ENCODE data around the gene PERP. TPM values are rescaled to one million over a fixed set of nuclear protein-coding genes. Genes with fewer than 3 reads are reported as not detected.

Gene PERP
- total RNA-seq, 1 experiment from 2014 or later = 85.9 TPM

DNA sequence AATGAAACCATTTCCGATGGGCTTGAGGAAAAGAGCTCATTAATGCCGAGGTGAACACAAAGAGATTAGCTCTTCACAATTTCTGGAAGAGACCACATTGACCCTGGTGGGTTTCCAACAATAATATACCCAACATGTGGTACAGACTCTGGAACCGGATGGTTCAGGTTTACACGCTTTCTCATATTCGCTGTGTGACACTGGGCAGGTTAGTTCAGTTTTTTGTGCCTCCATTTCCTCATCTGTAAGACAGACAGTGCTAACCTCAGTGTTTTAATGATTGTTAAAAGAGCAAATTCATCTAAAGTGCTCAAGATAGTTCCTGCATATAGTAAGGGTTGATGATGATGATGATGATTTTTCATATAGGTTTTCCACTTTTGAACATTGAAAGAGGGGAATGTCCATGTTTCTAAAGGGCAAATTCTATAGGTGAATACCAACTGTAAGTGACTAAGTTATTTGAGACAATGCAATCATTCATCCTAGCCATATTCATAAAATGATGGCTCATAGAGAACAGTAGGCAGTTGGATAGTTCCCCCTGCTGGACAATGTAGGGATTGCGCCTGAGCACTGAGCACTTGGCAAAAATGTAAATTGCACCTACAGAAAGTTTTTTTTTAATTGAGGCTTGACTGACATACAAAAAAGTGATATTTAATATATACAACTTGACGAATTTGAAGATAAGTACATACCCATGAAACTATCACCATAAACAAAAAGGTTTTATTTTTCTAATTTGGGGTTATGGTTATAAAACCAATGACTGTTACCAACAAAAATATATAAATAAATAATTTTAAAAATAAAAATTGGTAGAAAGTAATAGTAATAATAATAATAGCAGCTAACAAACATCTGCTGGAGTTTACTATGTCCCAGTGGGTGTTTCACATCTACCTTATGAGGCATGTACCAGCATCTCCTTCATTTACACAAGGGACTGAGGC, 2.1 kb upstream of the PERP start:
- H3K36me3 ChIP-seq (ENCODE audit: control insufficient read depth in 1 of 2, insufficient read depth in 2 of 2, low read length in 2 of 2) = peaks cover 0 to 3% of the 10 kb centered on the region in 2 experiments; a peak in 1 of 4 replicates
- no peak overlapping the region for H3K4me3 ChIP-seq (replicated peaks in 1 of 2; ENCODE audit: low read depth in 1 of 2, low read length in 2 of 2)
- peaks cover 13 to 33% of the 10 kb centered on the region in 2 experiments for H3K4me1 ChIP-seq (ENCODE audit: control insufficient read depth in 1 of 2, insufficient read depth in 2 of 2, low read length in 2 of 2)
- no peak overlapping the region for H3K27ac ChIP-seq (ENCODE audit: low read depth, low read length)
- peak; percentile 78 for DNase-seq (ENCODE audit: low read depth, low spot score)
- H3K9ac ChIP-seq (ENCODE audit: low read length) = peak overlapping the region; percentile 19; the same call in 1 of the 2 replicates
- CTCF ChIA-PET = interaction anchor here (0.7 to 2.8 kb wide), 5 partner anchors 8 to 165 kb away, joined by 3 to 102 read pairs (median 4); no protein-coding TSS in a partner anchor
- RAD21 ChIA-PET (ENCODE audit: low non-redundant PET in 1 of 2, low total read pairs in 2 of 2, uncharacterized antibody in 2 of 2, unreplicated experiment in 2 of 2) = interaction anchor here (0.6 to 1.8 kb wide), 6 partner anchors 102 to 108 kb away, joined by 4 to 13 read pairs (median 6); no protein-coding TSS in a partner anchor
- peak overlapping the region; percentile 89 for H2AFZ ChIP-seq (ENCODE audit: low read depth, low read length, poor library complexity, severe bottlenecking)
- ATAC-seq = peak; percentile 11; the same call in 1 of the 2 replicates
- H3K79me2 ChIP-seq (ENCODE audit: insufficient read depth, low read length) = peaks cover 26% of the 10 kb centered on the region
- no peaks in the 10 kb centered on the region for H3K9me3 ChIP-seq (ENCODE audit: control insufficient read depth in 1 of 2, insufficient read depth in 1 of 2, low read depth in 1 of 2, low read length in 2 of 2)
- H3K9me2 ChIP-seq (ENCODE audit: insufficient read depth) = no peaks in the 10 kb centered on the region
- no peaks in the 10 kb centered on the region for H4K20me1 ChIP-seq (ENCODE audit: insufficient read depth)
- peak overlapping the region; percentile 96 for H3K4me2 ChIP-seq (ENCODE audit: low read length)
- POLR2A ChIA-PET = interaction anchor here (0.7 to 1.6 kb wide), 4 partner anchors 102 to 108 kb away, joined by 4 to 13 read pairs (median 8); no protein-coding TSS in a partner anchor
- no TSS peak for BruUV-seq (replicated peaks)
- intact Hi-C loops (cut with micrococcal nuclease) = loop anchor here (1.0 to 5.0 kb wide), 5 partner anchors 102 to 837 kb away; partner anchors contain the start of gene TNFAIP3
- H3K27me3 ChIP-seq (ENCODE audit: insufficient read depth, low read length) = no peaks in the 10 kb centered on the region
- TF ChIP-seq RAD21 (IDR thresholded peaks at IDR 0.05; ENCODE audit: low read depth) (peak; percentile 98), TCF7L2 (IDR thresholded peaks at IDR 0.05; ENCODE audit: borderline replicate concordance, extremely low read depth, insufficient read depth, insufficient read length) (no peak), SP1 (IDR thresholded peaks at IDR 0.05; ENCODE audit: low read depth) (no peak), FOSL1 (IDR thresholded peaks at IDR 0.05; ENCODE audit: low read depth) (no peak), ZFX (IDR thresholded peaks at IDR 0.05) (no peak), POLR2AphosphoS5 (IDR thresholded peaks at IDR 0.05; ENCODE audit: low read depth, low read length) (no peak), ZNF274 (IDR thresholded peaks at IDR 0.05; ENCODE audit: low read depth, low read length) (no peak), CTCF (IDR thresholded peaks at IDR 0.05 in 2 of 3, conservative IDR thresholded peaks at IDR 0.05 in 1 of 3; ENCODE audit: borderline replicate concordance in 1 of 3, insufficient read depth in 1 of 3, low read depth in 2 of 3, low read length in 2 of 3) (peak; percentile 92 to 99 (median 93)), POLR2A (IDR thresholded peaks at IDR 0.05; ENCODE audit: borderline replicate concordance, extremely low read depth, insufficient read depth, insufficient read length) (no peak), EZH2 (IDR thresholded peaks at IDR 0.05) (no peak), SIN3A (IDR thresholded peaks at IDR 0.05; ENCODE audit: low read depth) (no peak), CEBPB (IDR thresholded peaks at IDR 0.05; ENCODE audit: low read depth) (no peak; the same call in 1 of the 2 replicates), ELF1 (IDR thresholded peaks at IDR 0.05; ENCODE audit: borderline replicate concordance, low read depth) (no peak), EZH2phosphoT487 (IDR thresholded peaks at IDR 0.05; ENCODE audit: borderline replicate concordance) (no peak), CBX3 (IDR thresholded peaks at IDR 0.05; ENCODE audit: low read depth) (0 out of 2 replicates have a peak, but pooled peaks have one; percentile 27), EGR1 (IDR thresholded peaks at IDR 0.05; ENCODE audit: low read depth) (no peak), SRF (IDR thresholded peaks at IDR 0.05; ENCODE audit: low read depth) (no peak), YY1 (IDR thresholded peaks at IDR 0.05; ENCODE audit: extremely low read depth, insufficient replicate concordance, low read depth, low read length) (peak; percentile 33)
- TF ChIP-seq, protein P1, sequence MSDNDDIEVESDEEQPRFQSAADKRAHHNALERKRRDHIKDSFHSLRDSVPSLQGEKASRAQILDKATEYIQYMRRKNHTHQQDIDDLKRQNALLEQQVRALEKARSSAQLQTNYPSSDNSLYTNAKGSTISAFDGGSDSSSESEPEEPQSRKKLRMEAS (IDR thresholded peaks at IDR 0.05) = no peak
- TF ChIP-seq, protein P2, sequence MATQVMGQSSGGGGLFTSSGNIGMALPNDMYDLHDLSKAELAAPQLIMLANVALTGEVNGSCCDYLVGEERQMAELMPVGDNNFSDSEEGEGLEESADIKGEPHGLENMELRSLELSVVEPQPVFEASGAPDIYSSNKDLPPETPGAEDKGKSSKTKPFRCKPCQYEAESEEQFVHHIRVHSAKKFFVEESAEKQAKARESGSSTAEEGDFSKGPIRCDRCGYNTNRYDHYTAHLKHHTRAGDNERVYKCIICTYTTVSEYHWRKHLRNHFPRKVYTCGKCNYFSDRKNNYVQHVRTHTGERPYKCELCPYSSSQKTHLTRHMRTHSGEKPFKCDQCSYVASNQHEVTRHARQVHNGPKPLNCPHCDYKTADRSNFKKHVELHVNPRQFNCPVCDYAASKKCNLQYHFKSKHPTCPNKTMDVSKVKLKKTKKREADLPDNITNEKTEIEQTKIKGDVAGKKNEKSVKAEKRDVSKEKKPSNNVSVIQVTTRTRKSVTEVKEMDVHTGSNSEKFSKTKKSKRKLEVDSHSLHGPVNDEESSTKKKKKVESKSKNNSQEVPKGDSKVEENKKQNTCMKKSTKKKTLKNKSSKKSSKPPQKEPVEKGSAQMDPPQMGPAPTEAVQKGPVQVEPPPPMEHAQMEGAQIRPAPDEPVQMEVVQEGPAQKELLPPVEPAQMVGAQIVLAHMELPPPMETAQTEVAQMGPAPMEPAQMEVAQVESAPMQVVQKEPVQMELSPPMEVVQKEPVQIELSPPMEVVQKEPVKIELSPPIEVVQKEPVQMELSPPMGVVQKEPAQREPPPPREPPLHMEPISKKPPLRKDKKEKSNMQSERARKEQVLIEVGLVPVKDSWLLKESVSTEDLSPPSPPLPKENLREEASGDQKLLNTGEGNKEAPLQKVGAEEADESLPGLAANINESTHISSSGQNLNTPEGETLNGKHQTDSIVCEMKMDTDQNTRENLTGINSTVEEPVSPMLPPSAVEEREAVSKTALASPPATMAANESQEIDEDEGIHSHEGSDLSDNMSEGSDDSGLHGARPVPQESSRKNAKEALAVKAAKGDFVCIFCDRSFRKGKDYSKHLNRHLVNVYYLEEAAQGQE (IDR thresholded peaks at IDR 0.05; ENCODE audit: low read depth) = no peak

All from HCT116 (cell line).